Thoracic aorta (tissue), 2 donors: ENCODE data around the gene CTBP2. TPM values are rescaled to one million over a fixed set of nuclear protein-coding genes. Genes with fewer than 3 reads are reported as not detected.
A peak's percentile ranks its signal among the peaks of the same experiment; 100 is the strongest.

ENCODE experiments used
- ATAC-seq: fragments of 150-250 bp; one replicate; pipeline ENCODE4 v1.8.0; 2017; ENCODE audit warnings: low read depth; ENCODE audit not compliant: insufficient number of reproducible peaks, low FRiP score
- DNase-seq: peaks from one replicate; pipeline ENCODE4 v3.0.0-alpha.2; 2020; ENCODE audit warnings: low spot score
- H3K27ac ChIP-seq, 2 donors: fragments of 200-600 bp; sonication (generic); 1 replicate in 1 of 2; 2 replicates in 1 of 2; pipeline ENCODE4 v1.5.1; 2016; ENCODE audit warnings: mild to moderate bottlenecking in 2 of 2, moderate library complexity in 2 of 2
- H3K27me3 ChIP-seq: fragments of 200-600 bp; sonication (generic); replicated peaks from 2 replicates; pipeline ENCODE4 v1.6.0; 2016; ENCODE audit warnings: mild to moderate bottlenecking; ENCODE audit not compliant: insufficient read depth
- H3K36me3 ChIP-seq: fragments of 200-600 bp; sonication (generic); one replicate; pipeline ENCODE4 v1.5.1; 2016
- H3K4me1 ChIP-seq, 2 donors: fragments of 200-600 bp; sonication (generic); 1 replicate in 1 of 2; 2 replicates in 1 of 2; pipeline versions ENCODE4 v1.5.1 to v1.6.0; 2016; ENCODE audit warnings: low read depth in 2 of 2, mild to moderate bottlenecking in 1 of 2; ENCODE audit not compliant: control insufficient read depth in 1 of 2
- H3K4me3 ChIP-seq: fragments of 200-600 bp; sonication (generic); 2 replicates; pipeline ENCODE4 v1.5.1; 2016; ENCODE audit warnings: mild to moderate bottlenecking
- H3K9me3 ChIP-seq: fragments of 200-600 bp; sonication (generic); 2 replicates; pipeline ENCODE4 v1.5.1; 2016
- total RNA-seq, 2 donors: library from RNA; depleted of rRNA; stranded (reverse); fragments of >200 nt; gene quantifications; one replicate each; pipeline versions ENCODE4 v1.1.0 to v1.2.3, GENCODE V29; 2016
- TF ChIP-seq, protein P1 (sequence below): fragments of 200-600 bp; sonication (generic); IDR thresholded peaks from one replicate; pipeline ENCODE4 v1.5.1; 2019; ENCODE audit warnings: antibody characterized with exemption

The CTBP2 gene
- total RNA-seq, 2 donors from 2014 or later = 62.8 to 80.6 TPM

DNA sequence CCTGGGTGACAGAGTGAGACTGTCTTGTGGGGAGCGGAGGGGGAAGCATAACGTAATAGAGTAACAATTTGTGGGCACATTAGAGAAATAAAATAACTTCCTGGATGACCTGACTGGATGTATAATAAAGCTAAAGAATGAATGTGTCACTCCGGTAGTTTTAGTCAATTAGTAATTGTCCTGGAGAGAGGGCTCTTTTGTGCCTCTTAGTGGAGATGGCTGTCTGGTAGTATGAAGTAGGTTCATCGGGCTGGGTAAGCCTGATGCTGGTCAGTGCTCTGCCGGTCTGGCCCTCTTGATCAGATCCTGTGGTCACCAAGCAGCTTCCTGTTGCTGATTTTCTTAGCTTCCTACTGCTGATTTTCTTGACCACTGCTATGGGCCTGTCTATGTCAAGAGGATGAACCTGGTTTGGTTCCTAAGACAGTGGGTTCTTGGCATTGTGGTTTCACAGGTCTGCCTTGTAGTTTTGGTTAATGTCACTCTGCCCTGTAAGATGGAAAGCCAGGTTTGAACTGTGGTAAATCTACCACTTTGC, 184.3 kb downstream of the CTBP2 start:
- no peak for ATAC-seq

DNA sequence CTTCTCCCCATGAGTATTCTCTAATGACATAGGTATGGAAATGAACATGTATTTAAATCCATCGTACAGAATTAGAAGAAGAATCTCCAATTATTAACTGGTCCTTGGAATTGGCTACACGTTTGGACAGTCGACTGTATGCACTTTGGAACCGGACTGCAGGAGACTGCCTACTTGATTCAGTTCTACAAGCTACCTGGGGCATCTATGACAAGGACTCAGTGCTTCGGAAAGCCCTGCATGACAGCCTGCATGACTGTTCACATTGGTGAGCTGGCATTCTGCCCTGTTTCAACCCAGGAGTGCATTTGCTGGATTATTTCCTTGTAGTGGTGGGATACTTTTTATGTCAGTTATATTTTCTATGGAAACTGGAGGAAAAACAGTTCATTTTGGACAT, 186.2 kb downstream of the CTBP2 start:
- H3K9me3 ChIP-seq = no peaks in the 10 kb centered on the region
- no peak overlapping the region for H3K4me3 ChIP-seq
- TF ChIP-seq, protein P1, sequence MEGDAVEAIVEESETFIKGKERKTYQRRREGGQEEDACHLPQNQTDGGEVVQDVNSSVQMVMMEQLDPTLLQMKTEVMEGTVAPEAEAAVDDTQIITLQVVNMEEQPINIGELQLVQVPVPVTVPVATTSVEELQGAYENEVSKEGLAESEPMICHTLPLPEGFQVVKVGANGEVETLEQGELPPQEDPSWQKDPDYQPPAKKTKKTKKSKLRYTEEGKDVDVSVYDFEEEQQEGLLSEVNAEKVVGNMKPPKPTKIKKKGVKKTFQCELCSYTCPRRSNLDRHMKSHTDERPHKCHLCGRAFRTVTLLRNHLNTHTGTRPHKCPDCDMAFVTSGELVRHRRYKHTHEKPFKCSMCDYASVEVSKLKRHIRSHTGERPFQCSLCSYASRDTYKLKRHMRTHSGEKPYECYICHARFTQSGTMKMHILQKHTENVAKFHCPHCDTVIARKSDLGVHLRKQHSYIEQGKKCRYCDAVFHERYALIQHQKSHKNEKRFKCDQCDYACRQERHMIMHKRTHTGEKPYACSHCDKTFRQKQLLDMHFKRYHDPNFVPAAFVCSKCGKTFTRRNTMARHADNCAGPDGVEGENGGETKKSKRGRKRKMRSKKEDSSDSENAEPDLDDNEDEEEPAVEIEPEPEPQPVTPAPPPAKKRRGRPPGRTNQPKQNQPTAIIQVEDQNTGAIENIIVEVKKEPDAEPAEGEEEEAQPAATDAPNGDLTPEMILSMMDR = no peak
- no peaks in the 10 kb centered on the region for H3K27me3 ChIP-seq
- DNase-seq (no peak), ATAC-seq (no peak)
- peaks cover 5% of the 10 kb centered on the region for H3K36me3 ChIP-seq
- H3K27ac ChIP-seq = peak overlapping the region in 1 of 2 donors; percentile 2
- H3K4me1 ChIP-seq = peaks cover 26 to 40% of the 10 kb centered on the region in 2 donors

More for the DNA sequence above, 184.3 kb downstream of the CTBP2 start:
- Histone ChIP-seq H3K9me3 (no peaks in the 10 kb centered on the region), H3K27me3 (no peaks in the 10 kb centered on the region), H3K4me3 (no peak overlapping the region), H3K36me3 (peaks cover 5% of the 10 kb centered on the region), H3K27ac (no peak overlapping the region), H3K4me1 (peaks cover 9 to 20% of the 10 kb centered on the region in 2 donors)
- DNase-seq = no peak
- TF ChIP-seq, protein P1 = no peak

DNA sequence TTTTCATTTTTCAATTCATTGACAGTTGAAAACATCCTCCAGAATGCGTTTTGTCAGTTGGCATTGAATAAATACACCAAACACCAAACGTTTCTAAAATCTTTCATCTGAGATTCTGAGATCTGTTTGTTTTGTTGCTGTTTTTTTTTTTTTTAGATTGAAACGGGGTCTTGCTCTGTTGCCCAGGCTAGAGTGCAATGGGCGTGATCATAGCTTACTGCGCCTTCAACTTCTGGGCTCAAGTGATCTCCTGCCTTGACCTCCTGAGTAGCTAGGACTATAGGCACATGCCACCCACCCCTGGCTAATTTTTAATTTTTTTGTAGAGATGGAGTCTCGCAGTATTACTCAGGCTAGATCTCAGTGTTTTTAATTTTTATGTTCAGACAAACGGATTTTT, 187.7 kb downstream of the CTBP2 start:
- H3K27ac ChIP-seq = no peak overlapping the region
- H3K36me3 ChIP-seq = peaks cover 5% of the 10 kb centered on the region
- no peak for ATAC-seq
- H3K27me3 ChIP-seq = no peaks in the 10 kb centered on the region
- no peak overlapping the region for H3K4me3 ChIP-seq
- TF ChIP-seq, protein P1 = no peak
- H3K4me1 ChIP-seq = peaks cover 29 to 40% of the 10 kb centered on the region in 2 donors
- H3K9me3 ChIP-seq = no peaks in the 10 kb centered on the region
- no peak for DNase-seq

DNA sequence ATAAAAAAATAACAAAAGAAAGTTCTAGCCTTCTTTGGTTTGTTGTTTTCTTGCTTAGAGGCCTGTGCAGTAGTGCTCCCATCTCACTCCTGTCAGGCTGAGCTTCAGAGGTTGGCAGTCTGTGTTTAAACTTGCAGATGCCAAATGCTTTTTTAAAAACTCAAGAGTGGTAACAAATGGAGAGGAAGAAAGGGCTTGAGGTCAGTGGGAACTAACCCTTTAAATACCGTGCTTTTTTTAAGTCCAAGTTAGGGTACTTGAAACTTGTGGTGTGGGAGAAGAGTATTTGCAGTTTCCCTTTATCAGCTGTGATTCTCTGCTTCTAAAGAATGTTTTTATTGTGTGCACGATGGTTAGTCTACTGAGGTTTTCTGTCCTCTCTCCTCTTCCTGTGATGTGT, 189.1 kb downstream of the CTBP2 start:
- ATAC-seq = no peak
- Histone ChIP-seq H3K27me3 (no peaks in the 10 kb centered on the region), H3K27ac (peak overlapping the region; percentile 56 to 57)

DNA sequence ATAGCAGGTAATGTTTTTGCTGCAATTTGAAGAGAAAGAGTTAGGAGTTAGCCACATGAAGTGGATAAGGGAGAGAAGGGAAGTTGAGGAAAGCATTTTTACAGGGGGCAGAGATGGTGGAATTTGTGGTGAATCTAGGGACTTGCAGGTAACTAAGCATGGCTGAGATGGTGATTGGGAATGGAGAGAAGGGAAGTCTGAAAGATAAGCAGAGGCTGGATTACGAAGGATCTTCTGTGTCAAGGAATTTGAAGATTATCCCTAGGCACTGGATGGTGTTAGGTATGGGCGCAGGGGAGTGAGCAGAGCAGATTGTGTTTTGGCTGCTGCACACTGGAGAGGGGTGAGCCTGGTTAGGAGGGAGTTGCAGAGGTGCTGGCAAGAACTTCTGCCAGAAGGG, 193.1 kb downstream of the CTBP2 start:
- Histone ChIP-seq H3K27me3 (no peaks in the 10 kb centered on the region), H3K4me3 (no peak overlapping the region), H3K27ac (no peak overlapping the region), H3K36me3 (peaks cover 6% of the 10 kb centered on the region), H3K9me3 (no peaks in the 10 kb centered on the region), H3K4me1 (peaks cover 29 to 60% of the 10 kb centered on the region in 2 donors)
- DNase-seq (no peak), ATAC-seq (no peak)
- TF ChIP-seq, protein P1 = no peak

More for the DNA sequence above, 189.1 kb downstream of the CTBP2 start:
- Histone ChIP-seq H3K9me3 (no peaks in the 10 kb centered on the region), H3K36me3 (peaks cover 10% of the 10 kb centered on the region), H3K4me3 (no peak overlapping the region), H3K4me1 (peaks cover 29 to 40% of the 10 kb centered on the region in 2 donors)
- no peak for DNase-seq
- TF ChIP-seq, protein P1 = no peak
